HG02588 (cell line): Measurements from ENCODE around the gene SNAPC3.
A peak's percentile ranks its signal among the peaks of the same experiment; 100 is the strongest.
"Not testable (repeated sequence)": the region's sequence is repeated elsewhere in the genome, so short reads cannot be mapped to it uniquely, and the experiment has no call there.

Experiments
- ATAC-seq: cut with Tn5 transposase; IDR thresholded peaks from one replicate; pipeline ENCODE4 v1.9.1; 2021; ENCODE audit warnings: mild to moderate bottlenecking, moderate library complexity; ENCODE audit not compliant: unreplicated experiment

SNAPC3 gene

GRCh38 chr9:15421990-15422371, 695 bp upstream of the SNAPC3 start:
- ATAC-seq: no peak

GRCh38 chr9:15423231-15423985, 732 bp downstream of the SNAPC3 start:
- ATAC-seq: no peak

- peak; percentile 31 for ATAC-seq
Measured at GRCh38 chr9:15426019-15426418, 3.3 kb downstream of the SNAPC3 start.

GRCh38 chr9:15427702-15428101, 5.0 kb downstream of the SNAPC3 start:
- not testable (repeated sequence) for ATAC-seq

- no peak for ATAC-seq
Measured at GRCh38 chr9:15430920-15431844, 8.5 kb downstream of the SNAPC3 start.

- no peak for ATAC-seq
Measured at GRCh38 chr9:15433191-15433590, 10.5 kb downstream of the SNAPC3 start.

GRCh38 chr9:15433661-15434060, 11.0 kb downstream of the SNAPC3 start:
- no peak for ATAC-seq

- no peak for ATAC-seq
Measured at GRCh38 chr9:15438891-15439290, 16.2 kb downstream of the SNAPC3 start.

GRCh38 chr9:15441841-15442240, 19.2 kb downstream of the SNAPC3 start:
- ATAC-seq: not testable (repeated sequence)

GRCh38 chr9:15442264-15442663, 19.6 kb downstream of the SNAPC3 start:
- not testable (repeated sequence) for ATAC-seq

GRCh38 chr9:15444141-15444540, 21.5 kb downstream of the SNAPC3 start:
- ATAC-seq: no peak

GRCh38 chr9:15453956-15454355, 31.3 kb downstream of the SNAPC3 start:
- ATAC-seq: no peak

GRCh38 chr9:15461056-15461455, 38.4 kb downstream of the SNAPC3 start:
- ATAC-seq: no peak

- no peak for ATAC-seq
Measured at GRCh38 chr9:15461601-15462000, 38.9 kb downstream of the SNAPC3 start.

GRCh38 chr9:15468145-15468544, 45.5 kb downstream of the SNAPC3 start:
- ATAC-seq: no peak

- no peak for ATAC-seq
Measured at GRCh38 chr9:15469406-15469805, 46.7 kb downstream of the SNAPC3 start.

- ATAC-seq: no peak
Measured at GRCh38 chr9:15469862-15470261, 47.2 kb downstream of the SNAPC3 start.

- ATAC-seq: no peak
Measured at GRCh38 chr9:15475923-15476536, 53.4 kb downstream of the SNAPC3 start.

GRCh38 chr9:15480028-15480427, 57.4 kb downstream of the SNAPC3 start:
- no peak for ATAC-seq

- no peak for ATAC-seq
Measured at GRCh38 chr9:15482146-15482545, 59.5 kb downstream of the SNAPC3 start.

GRCh38 chr9:15484802-15485201, 62.1 kb downstream of the SNAPC3 start:
- ATAC-seq: no peak
